Neural crest cell (in vitro differentiated cells): ENCODE measurements around the gene SVIL. TPM values are rescaled to one million over a fixed set of nuclear protein-coding genes. Genes with fewer than 3 reads are reported as not detected.

Source experiments
- DNase-seq: peaks from one replicate; pipeline ENCODE4 v3.0.0; 2021; ENCODE audit warnings: low read depth, mixed read lengths, low spot score
- H3K27ac Mint-ChIP-seq: one replicate; pipeline ENCODE4 v1.8.0; 2021; ENCODE audit warnings: mild to moderate bottlenecking, mixed read lengths; ENCODE audit not compliant: unreplicated experiment
- H3K27me3 Mint-ChIP-seq: 2 replicates; pipeline ENCODE4 v1.8.0; 2021; ENCODE audit warnings: low read depth, mild to moderate bottlenecking, mixed read lengths
- H3K36me3 Mint-ChIP-seq: 2 replicates; pipeline ENCODE4 v1.8.0; 2021; ENCODE audit warnings: low read depth, mild to moderate bottlenecking, mixed read lengths
- H3K4me1 Mint-ChIP-seq: 2 replicates; pipeline ENCODE4 v1.8.0; 2021; ENCODE audit warnings: mixed read lengths
- H3K4me3 Mint-ChIP-seq: one replicate; pipeline ENCODE4 v1.8.0; 2021; ENCODE audit warnings: mild to moderate bottlenecking, mixed read lengths
- H3K9me3 Mint-ChIP-seq: 2 replicates; pipeline ENCODE4 v1.8.0; 2021; ENCODE audit warnings: mixed read lengths
- CTCF ChIP-seq: fragments of 200-600 bp; sonication (generic); conservative IDR thresholded peaks from 2 replicates; pipeline ENCODE4 v1.5.0; 2021; ENCODE audit warnings: antibody characterized with exemption, mild to moderate bottlenecking
- total RNA-seq: library from RNA; stranded (reverse); gene quantifications from 2 replicates; pipeline ENCODE4 v1.2.1, GENCODE V29; 2021

Gene SVIL
- total RNA-seq, 1 donor from 2014 or later, result 57.5 TPM

- Mint-ChIP-seq H3K27ac (no peak overlapping the region), H3K36me3 (no peaks in the 10 kb centered on the region), H3K4me3 (no peak overlapping the region), H3K27me3 (peaks cover 3% of the 10 kb centered on the region), H3K4me1 (no peaks in the 10 kb centered on the region), H3K9me3 (no peaks in the 10 kb centered on the region)
- TF ChIP-seq CTCF, result no peak
- no peak for DNase-seq
Measured at GRCh38 chr10:29417324-29417723, 217.4 kb downstream of the SVIL start.

- no peaks in the 10 kb centered on the region for H3K36me3 Mint-ChIP-seq
- peaks cover 3% of the 10 kb centered on the region for H3K27me3 Mint-ChIP-seq
- no peak overlapping the region for H3K27ac Mint-ChIP-seq
- H3K4me1 Mint-ChIP-seq, result no peaks in the 10 kb centered on the region
- no peaks in the 10 kb centered on the region for H3K9me3 Mint-ChIP-seq
- TF ChIP-seq CTCF, result no peak
- no peak for DNase-seq
- H3K4me3 Mint-ChIP-seq, result no peak overlapping the region
Measured at GRCh38 chr10:29415876-29416275, 218.9 kb downstream of the SVIL start.

- Mint-ChIP-seq H3K36me3 (peaks cover 5% of the 10 kb centered on the region), H3K4me1 (no peaks in the 10 kb centered on the region), H3K9me3 (peaks cover 5% of the 10 kb centered on the region), H3K27me3 (peaks cover 3% of the 10 kb centered on the region), H3K4me3 (no peak overlapping the region), H3K27ac (no peak overlapping the region)
- TF ChIP-seq CTCF, result no peak
- no peak for DNase-seq
Measured at GRCh38 chr10:29414501-29414900, 220.3 kb downstream of the SVIL start.

GRCh38 chr10:29412485-29412884 is 222.3 kb downstream of the SVIL start:
- no peak overlapping the region for H3K4me3 Mint-ChIP-seq
- H3K4me1 Mint-ChIP-seq, result no peaks in the 10 kb centered on the region
- H3K27ac Mint-ChIP-seq, result no peak overlapping the region
- H3K27me3 Mint-ChIP-seq, result no peaks in the 10 kb centered on the region
- DNase-seq, result no peak
- peaks cover 9% of the 10 kb centered on the region for H3K9me3 Mint-ChIP-seq
- peaks cover 10% of the 10 kb centered on the region for H3K36me3 Mint-ChIP-seq
- TF ChIP-seq CTCF, result no peak

GRCh38 chr10:29411666-29412315 is 223.0 kb downstream of the SVIL start:
- Mint-ChIP-seq H3K9me3 (peaks cover 12% of the 10 kb centered on the region), H3K27me3 (no peaks in the 10 kb centered on the region), H3K27ac (no peak overlapping the region), H3K4me3 (no peak overlapping the region), H3K36me3 (peaks cover 13% of the 10 kb centered on the region), H3K4me1 (no peaks in the 10 kb centered on the region)
- DNase-seq, result no peak
- TF ChIP-seq CTCF, result no peak
